H9 (cell line): ENCODE measurements around the gene ADAMTS17. TPM values are rescaled to one million over a fixed set of nuclear protein-coding genes. Genes with fewer than 3 reads are reported as not detected.

Source experiments
- DNase-seq: peaks from one replicate; pipeline ENCODE4 v3.0.0-alpha.2; 2017
- H2AFZ ChIP-seq: one replicate; pipeline ENCODE4 v1.6.1; 2013; ENCODE audit warnings: mild to moderate bottlenecking, low read length, control low read depth, moderate library complexity
- H2AK5ac ChIP-seq: 2 replicates; pipeline ENCODE4 v1.6.1; 2013; ENCODE audit warnings: low read length, control low read depth, mixed read lengths; ENCODE audit not compliant: insufficient read length
- H2BK120ac ChIP-seq: one replicate; pipeline ENCODE4 v1.6.1; 2013; ENCODE audit warnings: low read depth, mild to moderate bottlenecking, low read length, control low read depth, inconsistent platforms; ENCODE audit not compliant: poor library complexity, severe bottlenecking
- H2BK12ac ChIP-seq: 2 replicates; pipeline ENCODE4 v1.6.1; 2013; ENCODE audit warnings: low read length, control low read depth, mixed read lengths, low read depth; ENCODE audit not compliant: insufficient read length
- H2BK15ac ChIP-seq: 2 replicates; pipeline ENCODE4 v1.6.1; 2013; ENCODE audit warnings: low read depth, low read length, control low read depth
- H2BK20ac ChIP-seq: one replicate; pipeline ENCODE4 v1.6.1; 2013; ENCODE audit warnings: low read depth, mild to moderate bottlenecking, low read length, control low read depth, inconsistent platforms; ENCODE audit not compliant: poor library complexity, severe bottlenecking
- H2BK5ac ChIP-seq: 2 replicates; pipeline ENCODE4 v1.6.1; 2013; ENCODE audit warnings: low read length, control low read depth, mixed read lengths; ENCODE audit not compliant: insufficient read length
- H3K14ac ChIP-seq: 2 replicates; pipeline ENCODE4 v1.6.1; 2013; ENCODE audit warnings: low read length, control low read depth; ENCODE audit not compliant: insufficient read depth
- H3K18ac ChIP-seq: 2 replicates; pipeline ENCODE4 v1.6.1; 2013; ENCODE audit warnings: low read depth, mild to moderate bottlenecking, mixed read lengths, low read length, control low read depth; ENCODE audit not compliant: insufficient read length
- H3K23ac ChIP-seq: 2 replicates; pipeline ENCODE4 v1.6.1; 2013; ENCODE audit warnings: low read length, control low read depth, mixed read lengths, low read depth; ENCODE audit not compliant: insufficient read length
- H3K23me2 ChIP-seq: 2 replicates; pipeline ENCODE4 v1.6.1; 2013; ENCODE audit warnings: low read depth, mild to moderate bottlenecking, mixed read lengths, low read length, control low read depth; ENCODE audit not compliant: insufficient read length, poor library complexity, severe bottlenecking
- H3K27ac ChIP-seq: 2 replicates; pipeline ENCODE4 v1.5.1; 2013; ENCODE audit warnings: low read length, control low read depth, mixed read lengths, low read depth; ENCODE audit not compliant: insufficient read length
- H3K27me3 ChIP-seq: 2 replicates; pipeline ENCODE4 v1.6.1; 2013; ENCODE audit warnings: low read length, control low read depth, inconsistent platforms; ENCODE audit not compliant: insufficient read depth
- H3K4ac ChIP-seq: 2 replicates; pipeline ENCODE4 v1.6.1; 2013; ENCODE audit warnings: low read depth, mild to moderate bottlenecking, control low read depth, inconsistent platforms, low read length, moderate library complexity
- H3K4me1 ChIP-seq: 2 replicates; pipeline ENCODE4 v1.6.1; 2013; ENCODE audit warnings: low read length, control low read depth, inconsistent platforms; ENCODE audit not compliant: insufficient read depth
- H3K4me2 ChIP-seq: 2 replicates; pipeline ENCODE4 v1.6.1; 2013; ENCODE audit warnings: low read length, control low read depth, mixed read lengths; ENCODE audit not compliant: insufficient read length, insufficient read depth
- H3K56ac ChIP-seq: 2 replicates; pipeline ENCODE4 v1.6.1; 2013; ENCODE audit warnings: low read depth, mild to moderate bottlenecking, mixed read lengths, low read length, control low read depth; ENCODE audit not compliant: insufficient read length
- H3K79me1 ChIP-seq: 2 replicates; pipeline ENCODE4 v1.6.1; 2013; ENCODE audit warnings: low read depth, mild to moderate bottlenecking, moderate library complexity, low read length, control low read depth, inconsistent platforms; ENCODE audit not compliant: insufficient read depth, poor library complexity, severe bottlenecking
- H3K79me2 ChIP-seq: 2 replicates; pipeline ENCODE4 v1.6.1; 2013; ENCODE audit warnings: low read length, control low read depth, inconsistent platforms; ENCODE audit not compliant: insufficient read depth
- H3K9ac ChIP-seq: 2 replicates; pipeline ENCODE4 v1.6.1; 2013; ENCODE audit warnings: low read length, control low read depth, mixed read lengths; ENCODE audit not compliant: insufficient read length; ENCODE audit errors: extremely low read depth
- H3K9me3 ChIP-seq: one replicate; pipeline ENCODE4 v1.6.1; 2013; ENCODE audit warnings: low read depth, low read length, inconsistent platforms; ENCODE audit not compliant: control insufficient read depth
- H3T11ph ChIP-seq: one replicate; pipeline ENCODE4 v1.6.1; 2013; ENCODE audit warnings: mild to moderate bottlenecking, low read length, control low read depth, inconsistent platforms
- H4K20me1 ChIP-seq: one replicate; pipeline ENCODE4 v1.6.1; 2013; ENCODE audit not compliant: control insufficient read depth, insufficient read length, insufficient read depth
- H4K5ac ChIP-seq: 2 replicates; pipeline ENCODE4 v1.6.1; 2013; ENCODE audit warnings: low read depth, mild to moderate bottlenecking, mixed read lengths, low read length, control low read depth; ENCODE audit not compliant: insufficient read length
- H4K8ac ChIP-seq: replicated peaks from 2 replicates; pipeline ENCODE4 v1.6.1; 2013; ENCODE audit warnings: low read length, control low read depth, mixed read lengths, low read depth; ENCODE audit not compliant: insufficient read length
- H4K91ac ChIP-seq: 2 replicates; pipeline ENCODE4 v1.6.1; 2013; ENCODE audit warnings: low read depth, mild to moderate bottlenecking, moderate library complexity, mixed read lengths, low read length, control low read depth; ENCODE audit not compliant: insufficient read length
- H3K27ac Mint-ChIP-seq, 3 experiments: 2 replicates in 2 of 3; 3 replicates in 1 of 3; pipeline ENCODE4 v1.8.0; 2020 to 2021; ENCODE audit warnings: mixed read lengths in 3 of 3, mild to moderate bottlenecking in 1 of 3, moderate library complexity in 1 of 3
- H3K27me3 Mint-ChIP-seq: 2 replicates; pipeline ENCODE4 v1.8.0; 2021; ENCODE audit warnings: low read depth, mild to moderate bottlenecking, moderate library complexity, mixed read lengths
- H3K36me3 Mint-ChIP-seq, 3 experiments: 2 replicates in 2 of 3; 3 replicates in 1 of 3; pipeline ENCODE4 v1.8.0; 2020 to 2021; ENCODE audit warnings: low read depth in 3 of 3, mixed read lengths in 3 of 3; ENCODE audit not compliant: insufficient read depth in 1 of 3
- H3K4me1 Mint-ChIP-seq, 2 experiments: 2 replicates each; pipeline ENCODE4 v1.8.0; 2020; ENCODE audit warnings: mixed read lengths in 2 of 2
- H3K4me3 Mint-ChIP-seq, 2 experiments: 2 replicates in 1 of 2; 3 replicates in 1 of 2; pipeline ENCODE4 v1.8.0; 2020 to 2021; ENCODE audit warnings: mild to moderate bottlenecking in 2 of 2, mixed read lengths in 2 of 2, moderate library complexity in 1 of 2
- H3K9me3 Mint-ChIP-seq, 2 experiments: 2 replicates in 1 of 2; 3 replicates in 1 of 2; pipeline ENCODE4 v1.8.0; 2020; ENCODE audit warnings: mild to moderate bottlenecking in 2 of 2, mixed read lengths in 2 of 2, moderate library complexity in 1 of 2
- CTCF ChIP-seq: fragments of 200-600 bp; sonication (generic); conservative IDR thresholded peaks from 3 replicates; pipeline ENCODE4 v1.8.0; 2021; ENCODE audit warnings: antibody characterized with exemption, mild to moderate bottlenecking
- WGBS: extraction: QIAGEN DNeasy Blood & Tissue Kit; methylation state at CpG from one replicate; pipeline ENCODE4 v1.1.7; 2013; ENCODE audit warnings: missing lambda C conversion rate, low lambda C conversion rate, mixed read lengths; ENCODE audit not compliant: insufficient read length; ENCODE audit errors: extremely low coverage; 5-methylcytosine and 5-hydroxymethylcytosine counted together
- total RNA-seq: library from RNA; stranded (reverse); gene quantifications from 2 replicates; pipeline ENCODE4 v1.2.1, GENCODE V29; 2021

ADAMTS17 gene
- total RNA-seq, 1 experiment from 2014 or later, result 2.9 TPM

DNA sequence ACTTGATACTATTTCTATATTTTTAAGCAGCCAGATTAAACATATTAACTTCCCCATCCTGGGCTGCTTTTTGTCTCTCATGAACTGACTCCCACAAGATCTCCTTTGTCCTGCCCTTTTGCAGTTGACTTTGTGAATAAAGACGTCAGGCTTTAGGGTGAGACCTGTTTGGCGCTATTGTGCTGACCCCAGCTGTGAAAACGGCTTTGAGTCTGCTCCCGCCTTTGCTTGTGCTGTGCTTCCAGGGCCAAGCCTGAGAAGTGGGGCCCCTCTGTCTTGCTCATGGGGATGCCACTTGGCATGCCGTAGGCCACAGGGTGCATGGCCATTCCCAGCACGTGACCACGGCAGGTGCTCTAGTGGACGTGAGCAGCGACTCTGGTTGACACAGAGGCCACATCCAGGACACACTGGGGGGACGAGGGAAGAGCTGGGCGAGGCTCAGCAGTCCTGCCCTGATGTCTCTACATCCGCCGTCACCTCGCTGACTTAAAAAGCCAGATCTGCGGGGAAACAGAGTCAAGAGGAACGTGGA, 339.6 kb downstream of the ADAMTS17 start:
- Histone ChIP-seq H2AFZ (no peak overlapping the region), H3K79me2 (no peaks in the 10 kb centered on the region)
- WGBS, result no CpG with 5 or more reads among the region's 16 CpGs

More for the DNA sequence above, 339.6 kb downstream of the ADAMTS17 start:
- DNase-seq, result no peak
- no peak overlapping the region; a peak in 1 of 7 replicates for H3K27ac Mint-ChIP-seq
- H3K4me1 ChIP-seq, result no peaks in the 10 kb centered on the region
- H3K27me3 Mint-ChIP-seq, result no peaks in the 10 kb centered on the region; the same call in 1 of the 2 replicates
- H3K9me3 Mint-ChIP-seq, result no peaks in the 10 kb centered on the region
- no peak overlapping the region for H2BK15ac ChIP-seq
- no peak overlapping the region for H3K27ac ChIP-seq
- no peak overlapping the region for H3K14ac ChIP-seq
- H3K4me1 Mint-ChIP-seq, result peaks cover 12 to 20% of the 10 kb centered on the region in 2 experiments
- no peaks in the 10 kb centered on the region for H3K36me3 Mint-ChIP-seq
- no peak overlapping the region for H3K4me3 Mint-ChIP-seq
- H4K8ac ChIP-seq, result no peak overlapping the region
- H3K79me1 ChIP-seq, result no peaks in the 10 kb centered on the region
- H3K4ac ChIP-seq, result no peak overlapping the region
- no peak for TF ChIP-seq CTCF
- no peak overlapping the region for H3K56ac ChIP-seq
- no peaks in the 10 kb centered on the region for H3K27me3 ChIP-seq
- no peaks in the 10 kb centered on the region for H3K9me3 ChIP-seq
- H4K20me1 ChIP-seq, result no peaks in the 10 kb centered on the region
- no peak overlapping the region for H2BK120ac ChIP-seq
- no peak overlapping the region for H2BK20ac ChIP-seq
- H2BK12ac ChIP-seq, result no peak overlapping the region
- no peaks in the 10 kb centered on the region for H3K23me2 ChIP-seq
- H3T11ph ChIP-seq, result no peak overlapping the region
- H2BK5ac ChIP-seq, result no peak overlapping the region
- no peak overlapping the region for H4K91ac ChIP-seq
- H2AK5ac ChIP-seq, result no peak overlapping the region
- no peak overlapping the region for H3K18ac ChIP-seq
- H3K9ac ChIP-seq, result no peak overlapping the region
- H4K5ac ChIP-seq, result no peak overlapping the region
- no peak overlapping the region for H3K4me2 ChIP-seq
- no peak overlapping the region for H3K23ac ChIP-seq
